Lung (tissue), 12 donors: ENCODE measurements around the gene STUB1. TPM values are rescaled to one million over a fixed set of nuclear protein-coding genes. Genes with fewer than 3 reads are reported as not detected.

Experiments
- ATAC-seq: fragments of 200-7000 bp; cut with Tn5 transposase; one replicate; pipeline ENCODE4 v1.9.1; 2020; ENCODE audit warnings: moderate number of reproducible peaks; ENCODE audit not compliant: insufficient read depth, low FRiP score
- DNase-seq, 3 donors: peaks; one replicate each; pipeline ENCODE4 v3.0.0-alpha.2; 2013 to 2017
- H3K27ac ChIP-seq, 2 donors: one replicate each; pipeline ENCODE4 v1.5.1; 2013; ENCODE audit warnings: mild to moderate bottlenecking in 2 of 2, moderate library complexity in 2 of 2, control low read depth in 1 of 2, inconsistent platforms in 1 of 2, low read depth in 1 of 2, low read length in 1 of 2
- H3K27me3 ChIP-seq, 3 donors: one replicate each; pipeline ENCODE4 v1.5.1; 2013; ENCODE audit warnings: low read length in 2 of 3; ENCODE audit not compliant: control insufficient read depth in 3 of 3, insufficient read depth in 3 of 3
- H3K36me3 ChIP-seq, 4 donors: one replicate each; pipeline ENCODE4 v1.5.1; 2013; ENCODE audit warnings: low read length in 4 of 4, mild to moderate bottlenecking in 1 of 4, moderate library complexity in 1 of 4; ENCODE audit not compliant: control insufficient read depth in 4 of 4, insufficient read depth in 4 of 4
- H3K4me1 ChIP-seq, 5 donors: one replicate each; pipeline ENCODE4 v1.5.1; 2013; ENCODE audit warnings: low read length in 5 of 5, mild to moderate bottlenecking in 2 of 5, moderate library complexity in 1 of 5; ENCODE audit not compliant: control insufficient read depth in 5 of 5, insufficient read depth in 5 of 5
- H3K4me3 ChIP-seq: one replicate; pipeline ENCODE4 v1.5.1; 2013; ENCODE audit warnings: mild to moderate bottlenecking, control low read depth, moderate library complexity
- H3K9ac ChIP-seq, 2 donors: one replicate each; pipeline ENCODE4 v1.5.1; 2013; ENCODE audit warnings: low read length in 2 of 2, control low read depth in 1 of 2; ENCODE audit not compliant: insufficient read depth in 1 of 2
- H3K9me3 ChIP-seq, 4 donors: one replicate each; pipeline ENCODE4 v1.5.1; 2013; ENCODE audit warnings: low read length in 3 of 4, mild to moderate bottlenecking in 1 of 4, moderate library complexity in 1 of 4; ENCODE audit not compliant: control insufficient read depth in 4 of 4, insufficient read depth in 3 of 4
- WGBS, 2 donors: extraction: QIAGEN DNeasy Blood & Tissue Kit; methylation state at CpG; one replicate each; pipeline ENCODE4 v1.1.7; 2013; 5-methylcytosine and 5-hydroxymethylcytosine counted together
- polyA plus RNA-seq, 2 donors: library from polyadenylated mRNA; stranded (reverse); fragments of 200-250 nt; gene quantifications; one replicate each; pipeline ENCODE4 v1.2.1, GENCODE V29; 2013
- total RNA-seq, 2 donors: library from RNA; depleted of rRNA in 1 of 2; stranded (reverse); fragments of >200 nt in 1 of 2; gene quantifications; one replicate each; pipeline ENCODE4 v1.2.1, GENCODE V29; 2014 to 2021
- TF ChIP-seq, protein P1 (sequence below): IDR thresholded peaks from 2 replicates; pipeline ENCODE4 v1.5.1; 2012; ENCODE audit warnings: mild to moderate bottlenecking; ENCODE audit errors: control extremely low read depth, extremely low read depth
- donor health status: control.
- donor health status: control.
- donor health status: Bipolar disorder and iron deficiency.
- donor health status: healthy.
- donor health status: DM: yes; HTN: yes; CAD: no.

The STUB1 gene
- total and polyA plus RNA-seq, 4 donors, result 58.8 to 131 (median 122) TPM

DNA sequence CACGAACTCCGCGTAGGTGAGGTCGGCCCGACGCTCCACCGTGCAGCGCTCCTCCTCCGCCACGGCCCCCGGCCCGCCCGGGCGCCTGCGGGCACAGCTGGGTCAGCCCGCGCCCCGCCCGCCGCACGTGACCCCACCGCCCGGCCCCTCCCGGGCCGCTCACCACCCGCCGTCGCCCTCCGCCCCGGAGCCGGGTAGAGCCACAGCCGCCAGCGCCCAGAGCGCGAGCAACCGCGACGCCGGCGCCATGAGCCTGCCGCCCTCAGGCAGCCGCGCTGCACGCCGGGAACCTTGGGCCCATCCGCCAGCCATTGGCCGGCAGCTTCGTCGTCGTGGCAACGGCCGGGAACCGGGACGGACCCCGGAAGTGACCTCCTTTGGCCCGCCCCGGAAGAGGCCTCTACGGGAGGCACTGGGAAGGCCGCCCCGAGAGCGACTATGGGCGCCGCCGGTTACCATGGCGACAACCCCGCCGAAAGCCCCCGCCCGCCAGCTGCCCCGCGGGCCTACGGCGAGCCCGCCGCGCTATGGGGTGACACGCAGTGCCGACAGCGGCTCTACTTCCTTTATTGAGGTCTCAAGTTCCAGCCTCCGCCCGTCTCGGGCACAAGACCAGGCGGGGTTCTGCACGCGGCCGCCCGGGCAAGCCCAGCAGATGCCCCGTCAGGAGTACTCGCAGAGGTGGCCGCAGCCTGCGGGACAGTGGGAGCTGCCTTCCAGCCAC is 4.0 kb downstream of the STUB1 start, which contains the start of gene JMJD8:
Gene JMJD8 (minus strand): TSS at position 264 of the 724 bp plus-strand sequence. CDS start 15 bp downstream, at position 249.
- peaks cover 3 to 33% (median 23%) of the 10 kb centered on the region in 4 donors for H3K36me3 ChIP-seq
- H3K9me3 ChIP-seq, result no peaks in the 10 kb centered on the region
- peak within 1 kb of the TSS; percentile 69 to 84 for H3K27ac ChIP-seq
- ATAC-seq (peak; percentile 74), DNase-seq (peak; percentile 94 to 97 (median 96))
- whole genome bisulfite sequencing, 2 donors, result 2 to 4% methylated on average over 70 to 91 of the region's 91 CpGs
- H3K4me3 ChIP-seq, result peak within 1 kb of the TSS; percentile 72
- peaks cover 11 to 35% (median 21%) of the 10 kb centered on the region in 5 donors for H3K4me1 ChIP-seq
- TF ChIP-seq, protein P1, sequence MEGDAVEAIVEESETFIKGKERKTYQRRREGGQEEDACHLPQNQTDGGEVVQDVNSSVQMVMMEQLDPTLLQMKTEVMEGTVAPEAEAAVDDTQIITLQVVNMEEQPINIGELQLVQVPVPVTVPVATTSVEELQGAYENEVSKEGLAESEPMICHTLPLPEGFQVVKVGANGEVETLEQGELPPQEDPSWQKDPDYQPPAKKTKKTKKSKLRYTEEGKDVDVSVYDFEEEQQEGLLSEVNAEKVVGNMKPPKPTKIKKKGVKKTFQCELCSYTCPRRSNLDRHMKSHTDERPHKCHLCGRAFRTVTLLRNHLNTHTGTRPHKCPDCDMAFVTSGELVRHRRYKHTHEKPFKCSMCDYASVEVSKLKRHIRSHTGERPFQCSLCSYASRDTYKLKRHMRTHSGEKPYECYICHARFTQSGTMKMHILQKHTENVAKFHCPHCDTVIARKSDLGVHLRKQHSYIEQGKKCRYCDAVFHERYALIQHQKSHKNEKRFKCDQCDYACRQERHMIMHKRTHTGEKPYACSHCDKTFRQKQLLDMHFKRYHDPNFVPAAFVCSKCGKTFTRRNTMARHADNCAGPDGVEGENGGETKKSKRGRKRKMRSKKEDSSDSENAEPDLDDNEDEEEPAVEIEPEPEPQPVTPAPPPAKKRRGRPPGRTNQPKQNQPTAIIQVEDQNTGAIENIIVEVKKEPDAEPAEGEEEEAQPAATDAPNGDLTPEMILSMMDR, result no peak
- H3K27me3 ChIP-seq, result no peaks in the 10 kb centered on the region
- H3K9ac ChIP-seq, result no peak within 1 kb of the TSS

- Histone ChIP-seq H3K9me3 (no peaks in the 10 kb centered on the region), H3K4me1 (peaks cover 15 to 41% (median 19%) of the 10 kb centered on the region in 5 donors), H3K36me3 (peaks cover 3 to 33% (median 23%) of the 10 kb centered on the region in 4 donors), H3K9ac (no peak overlapping the region), H3K27ac (no peak overlapping the region), H3K4me3 (no peak overlapping the region), H3K27me3 (no peaks in the 10 kb centered on the region)
- ATAC-seq (no peak), DNase-seq (no peak)
- TF ChIP-seq, protein P1, result no peak
- WGBS, 2 donors, result 94 to 95% methylated on average over 61 of the region's 61 CpGs
These were observed 4.9 kb downstream of the STUB1 start for GRCh38 chr16:684961-685696.

DNA sequence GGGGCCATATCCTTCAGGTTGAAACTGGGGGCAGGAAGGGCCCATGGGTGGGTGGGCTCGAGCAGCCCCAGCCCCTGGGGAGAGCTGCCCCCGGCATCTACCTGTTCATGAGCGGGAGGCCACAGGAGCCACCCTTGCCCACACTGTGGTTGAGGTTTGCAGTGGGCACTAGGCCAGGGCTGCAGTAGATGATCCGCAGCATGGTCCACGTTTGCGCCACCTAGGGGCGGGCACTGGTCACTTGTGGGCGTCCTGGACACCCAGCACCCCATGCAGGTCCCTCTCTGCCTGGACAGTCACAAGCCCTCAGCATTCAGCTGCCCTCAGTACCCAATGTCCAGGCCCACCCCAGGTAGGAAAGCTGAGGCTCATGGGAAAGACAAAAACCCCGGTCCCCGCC is 5.8 kb downstream of the STUB1 start:
- H3K4me1 ChIP-seq, result peaks cover 15 to 43% (median 19%) of the 10 kb centered on the region in 5 donors
- peaks cover 3 to 33% (median 23%) of the 10 kb centered on the region in 4 donors for H3K36me3 ChIP-seq
- H3K4me3 ChIP-seq, result no peak overlapping the region
- peaks cover 0 to under 1% (median 0%) of the 10 kb centered on the region in 3 donors for H3K27me3 ChIP-seq
- no peaks in the 10 kb centered on the region for H3K9me3 ChIP-seq
- DNase-seq (no peak), ATAC-seq (no peak)
- WGBS, 2 donors, result 72 to 73% methylated on average over 10 of the region's 10 CpGs
- no peak overlapping the region for H3K9ac ChIP-seq
- TF ChIP-seq, protein P1, result no peak
- no peak overlapping the region for H3K27ac ChIP-seq
